Activated T-helper 9 cell treated with anti-CD3 and anti-CD28 coated beads, Interleukin-2, amount 50 U/mL, for 16 hours (primary cell): Measurements from ENCODE around the gene ADGRE3.
A peak's percentile ranks its signal among the peaks of the same experiment; 100 is the strongest.
"Not testable (repeated sequence)": the region's sequence is repeated elsewhere in the genome, so short reads cannot be mapped to it uniquely, and the experiment has no call there.

Experiments
- DNase-seq: peaks from one replicate; pipeline ENCODE4 v3.0.0-alpha.2; 2020; ENCODE audit warnings: low read depth

Gene ADGRE3

GRCh38 chr19:14595558-14595957, 79.1 kb downstream of the ADGRE3 start:
- no peak for DNase-seq

GRCh38 chr19:14589433-14589832, 85.2 kb downstream of the ADGRE3 start:
- not testable (repeated sequence) for DNase-seq

- not testable (repeated sequence) for DNase-seq
Observed at GRCh38 chr19:14585187-14585586, 89.5 kb downstream of the ADGRE3 start.

- not testable (repeated sequence) for DNase-seq
Observed at GRCh38 chr19:14584372-14584771, 90.3 kb downstream of the ADGRE3 start.

- DNase-seq = no peak
Observed at GRCh38 chr19:14582894-14583340, 91.7 kb downstream of the ADGRE3 start, which contains the start of gene CLEC17A. Gene CLEC17A (plus strand): TSS chr19:14583084. CDS start chr19:14583161, 77 bp downstream.

GRCh38 chr19:14580623-14581237, 93.9 kb downstream of the ADGRE3 start:
- DNase-seq = peak; percentile 50

- no peak for DNase-seq
Observed at GRCh38 chr19:14577885-14578427, 96.7 kb downstream of the ADGRE3 start.

- no peak for DNase-seq
Observed at GRCh38 chr19:14577264-14577663, 97.4 kb downstream of the ADGRE3 start.

- no peak for DNase-seq
Observed at GRCh38 chr19:14576363-14576762, 98.3 kb downstream of the ADGRE3 start.

- DNase-seq = no peak
Observed at GRCh38 chr19:14575428-14575980, 99.1 kb downstream of the ADGRE3 start.

GRCh38 chr19:14571695-14572490, 102.8 kb downstream of the ADGRE3 start, which contains the start of gene NDUFB7:
Gene NDUFB7 (minus strand): TSS chr19:14572066. CDS start chr19:14572000, 66 bp downstream.
- DNase-seq = peak; percentile 90

- DNase-seq = no peak
Observed at GRCh38 chr19:14570864-14571527, 103.6 kb downstream of the ADGRE3 start.
